Cardiac septum (tissue), 1 donor: ENCODE data around the gene FAM163A. TPM values are rescaled to one million over a fixed set of nuclear protein-coding genes. Genes with fewer than 3 reads are reported as not detected.

Experiments
- DNase-seq: peaks from one replicate; pipeline ENCODE4 v3.0.0-alpha.2; 2020; ENCODE audit warnings: low spot score
- intact Hi-C: fragments of 100-400 bp; cut with DNase I; formaldehyde crosslinking; loops from one replicate; pipeline ENCODE4 v1.14.0; 2022
- total RNA-seq: library from RNA; stranded (reverse); fragmentation: NEBNext Ultra II Directional; extraction: Animal tissue kit (Norgen Biotek cat#: 25700); gene quantifications from one replicate; pipeline ENCODE4 v1.2.1, GENCODE V29; 2021
- donor health status: DM: no; HTN: no; CAD: no.

Gene FAM163A
- total RNA-seq, 1 donor from 2014 or later, result 0.16 TPM

- no peak for DNase-seq
Observed at GRCh38 chr1:179810367-179810715, 67.2 kb downstream of the FAM163A start.

GRCh38 chr1:179812501-179813292 is 69.6 kb downstream of the FAM163A start:
- intact Hi-C loops, result no loop called here

More at GRCh38 chr1:179810367-179810715, 67.2 kb downstream of the FAM163A start:
- intact Hi-C loops, result loop anchor here (1.0 kb wide), 1 partner anchor 104 kb away; no protein-coding TSS in a partner anchor

DNA sequence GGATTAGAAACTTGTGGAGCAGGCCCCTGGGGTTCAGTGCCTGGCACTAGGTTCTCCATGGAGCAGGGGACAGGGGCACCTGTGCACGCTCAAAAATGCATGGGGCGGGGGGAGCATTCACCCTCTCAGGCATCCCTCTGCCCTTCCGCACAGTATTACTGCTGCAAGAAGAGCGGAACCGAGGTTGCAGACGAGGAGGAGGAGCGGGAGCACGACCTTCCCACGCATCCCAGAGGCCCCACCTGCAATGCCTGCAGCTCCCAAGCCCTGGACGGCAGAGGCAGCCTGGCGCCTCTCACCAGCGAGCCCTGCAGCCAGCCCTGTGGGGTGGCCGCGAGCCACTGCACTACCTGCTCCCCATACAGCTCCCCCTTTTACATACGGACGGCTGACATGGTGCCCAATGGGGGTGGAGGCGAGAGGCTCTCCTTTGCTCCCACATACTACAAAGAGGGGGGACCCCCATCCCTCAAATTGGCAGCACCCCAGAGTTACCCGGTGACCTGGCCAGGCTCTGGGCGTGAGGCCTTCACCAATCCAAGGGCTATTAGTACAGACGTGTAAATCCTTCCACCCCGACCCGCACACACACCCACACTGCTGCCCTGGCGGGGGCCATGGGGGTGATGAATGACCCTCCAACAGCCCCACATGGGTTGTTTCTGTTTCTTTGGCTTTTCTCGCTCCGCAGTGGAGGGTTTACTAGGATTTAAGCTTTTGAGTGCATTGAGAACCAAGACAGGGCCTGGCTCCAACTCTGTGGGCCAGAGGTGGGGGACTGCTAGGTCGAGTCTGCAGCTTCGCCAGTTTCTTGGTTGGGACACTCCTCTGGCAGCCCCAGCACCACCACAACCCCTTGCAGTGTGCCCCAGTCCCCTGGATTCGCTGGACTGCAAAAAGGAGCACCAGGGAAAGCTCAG is 70.8 kb downstream of the FAM163A start:
- no peak for DNase-seq
- intact Hi-C loops, result no loop called here

More at GRCh38 chr1:179812501-179813292, 69.6 kb downstream of the FAM163A start:
- no peak for DNase-seq

- no peak for DNase-seq
- intact Hi-C loops, result no loop called here
Observed at GRCh38 chr1:179814546-179814838, 71.4 kb downstream of the FAM163A start.

DNA sequence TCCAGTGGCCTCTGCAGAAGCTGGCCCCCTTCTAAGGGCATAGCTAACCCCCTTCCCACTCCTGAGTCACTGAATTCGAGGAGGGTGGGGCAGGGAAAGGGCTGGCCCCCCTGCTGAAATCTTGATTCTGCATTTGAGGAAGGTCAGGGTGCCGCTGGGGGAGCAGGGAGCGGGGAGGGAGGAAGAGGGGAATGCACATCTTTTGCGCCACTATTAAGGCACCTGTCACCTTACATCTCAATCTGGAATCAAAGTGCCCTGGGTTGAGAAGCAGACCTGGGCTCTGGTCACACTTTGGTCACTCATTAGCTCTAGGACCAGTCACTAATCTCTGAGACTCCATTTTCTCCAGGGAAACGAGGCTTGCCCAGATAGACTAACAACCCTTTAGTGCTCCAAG is 72.5 kb downstream of the FAM163A start:
- DNase-seq, result no peak
- intact Hi-C loops, result loop anchor here (5.0 kb wide), 1 partner anchor 137 kb away; the partner anchor contains the start of gene CEP350

- no peak for DNase-seq
- intact Hi-C loops, result loop anchor here (5.0 kb wide), 1 partner anchor 136 kb away; the partner anchor contains the start of gene CEP350
Observed at GRCh38 chr1:179816196-179816960, 73.3 kb downstream of the FAM163A start.

DNA sequence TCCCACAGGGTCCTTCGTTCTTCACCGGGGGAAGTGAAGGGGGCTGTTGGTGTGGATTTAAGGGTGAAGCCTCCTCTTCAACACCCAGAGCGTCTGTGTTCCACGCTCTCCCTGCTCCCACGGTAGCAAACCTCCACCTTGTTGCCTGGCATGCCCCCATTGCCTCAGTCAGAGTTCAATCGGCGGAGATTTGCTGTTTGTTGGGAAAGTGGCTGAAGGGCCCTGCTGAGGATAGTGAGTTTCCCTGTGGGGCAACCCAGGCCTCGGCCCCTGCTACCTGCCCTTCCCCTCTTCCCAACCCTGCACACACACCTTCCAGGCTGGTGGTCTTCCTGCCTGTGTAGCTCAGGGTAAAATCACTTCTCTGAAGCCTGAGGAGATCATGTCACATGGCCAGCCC is 74.0 kb downstream of the FAM163A start:
- intact Hi-C loops, result loop anchor here (5.0 kb wide), 1 partner anchor 135 kb away; the partner anchor contains the start of gene CEP350

GRCh38 chr1:179817789-179818188 is 74.7 kb downstream of the FAM163A start:
- intact Hi-C loops, result loop anchor here (5.0 kb wide), 1 partner anchor 135 kb away; the partner anchor contains the start of gene CEP350
- DNase-seq, result no peak

More for the DNA sequence above, 74.0 kb downstream of the FAM163A start:
- no peak for DNase-seq

DNA sequence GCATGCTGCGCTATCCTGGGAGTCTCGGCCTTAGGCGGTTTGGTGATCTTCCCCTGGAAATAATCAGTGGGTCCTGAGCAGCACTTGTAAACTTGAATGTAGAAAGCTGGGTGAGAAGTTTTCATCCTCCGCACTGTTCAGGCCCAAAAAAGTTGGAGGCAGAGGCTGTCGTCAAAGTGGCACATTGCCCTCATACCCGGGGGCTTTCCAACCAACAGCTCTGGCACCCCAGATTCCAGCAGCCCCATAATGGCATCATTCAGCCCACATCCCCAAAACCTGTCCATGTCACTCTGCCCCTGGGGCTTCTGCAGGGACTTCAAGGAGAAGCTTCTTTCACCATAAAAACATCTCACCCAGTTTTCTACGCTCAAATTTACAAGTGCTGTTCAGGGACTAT is 75.2 kb downstream of the FAM163A start:
- no peak for DNase-seq
- intact Hi-C loops, result loop anchor here (5.0 kb wide), 1 partner anchor 134 kb away; the partner anchor contains the start of gene CEP350

DNA sequence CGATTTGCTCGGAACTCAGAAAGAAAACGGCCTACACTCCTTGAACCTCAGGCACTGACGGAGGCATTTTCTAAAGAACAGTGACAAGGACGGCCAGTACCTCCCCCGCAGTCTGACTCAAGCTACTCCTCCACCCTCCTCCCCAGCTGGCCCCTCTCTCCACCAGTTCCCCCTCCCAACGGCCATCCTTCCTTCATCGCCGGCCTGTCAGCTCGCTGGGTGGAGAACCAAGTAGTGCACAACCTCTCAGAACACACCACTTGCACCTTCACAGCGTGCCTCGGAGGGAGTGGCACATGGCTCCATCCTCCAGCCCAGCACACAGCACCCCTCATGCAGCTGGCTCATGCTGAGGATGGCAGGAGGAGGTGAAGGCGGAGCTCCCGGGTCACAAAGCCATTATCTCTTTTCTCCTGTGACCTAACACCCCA is 75.7 kb downstream of the FAM163A start:
- no peak for DNase-seq
- intact Hi-C loops, result loop anchor here (5.0 kb wide), 1 partner anchor 134 kb away; the partner anchor contains the start of gene CEP350

DNA sequence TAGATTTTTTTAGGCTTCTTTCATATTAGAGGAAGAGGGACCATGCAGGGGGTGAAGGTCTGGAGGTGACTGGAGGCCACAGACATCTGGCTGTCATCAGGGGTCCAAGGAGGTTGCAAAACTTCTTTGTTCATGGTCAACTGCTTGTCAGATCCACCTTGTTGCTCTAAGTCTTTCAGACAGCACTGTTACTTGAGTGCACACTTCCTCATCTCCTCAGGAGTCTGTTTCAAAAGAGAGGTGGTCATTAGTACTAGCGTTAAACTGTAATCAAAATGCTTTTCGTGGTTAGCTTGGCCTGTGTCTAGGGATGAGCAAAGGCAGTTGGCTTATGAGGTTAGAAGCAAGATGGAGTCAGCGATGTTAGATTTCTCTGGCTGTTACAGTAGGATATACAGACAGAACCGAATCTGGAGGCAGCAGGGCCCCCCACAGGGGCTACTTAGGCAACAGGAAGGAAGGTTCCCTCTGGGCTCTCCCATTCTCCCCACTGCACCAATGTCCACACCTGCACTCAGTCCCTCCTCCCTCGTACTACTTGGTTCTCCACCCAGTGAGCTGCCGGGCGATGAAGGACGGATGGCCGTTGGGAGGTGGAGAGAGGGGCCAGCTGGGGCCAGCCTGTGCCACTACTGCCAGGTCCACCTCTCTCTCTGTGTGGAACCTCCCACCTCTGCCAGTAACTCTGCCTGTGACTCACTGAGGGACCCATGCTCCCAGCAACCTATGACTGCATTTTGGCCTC is 77.3 kb downstream of the FAM163A start:
- intact Hi-C loops, result no loop called here
- peak; percentile 56 for DNase-seq

- DNase-seq, result peak; percentile 59
- intact Hi-C loops, result no loop called here
Observed at GRCh38 chr1:179821524-179821923, 78.4 kb downstream of the FAM163A start.

GRCh38 chr1:179822065-179822464 is 79.0 kb downstream of the FAM163A start:
- DNase-seq, result no peak
- intact Hi-C loops, result no loop called here

DNA sequence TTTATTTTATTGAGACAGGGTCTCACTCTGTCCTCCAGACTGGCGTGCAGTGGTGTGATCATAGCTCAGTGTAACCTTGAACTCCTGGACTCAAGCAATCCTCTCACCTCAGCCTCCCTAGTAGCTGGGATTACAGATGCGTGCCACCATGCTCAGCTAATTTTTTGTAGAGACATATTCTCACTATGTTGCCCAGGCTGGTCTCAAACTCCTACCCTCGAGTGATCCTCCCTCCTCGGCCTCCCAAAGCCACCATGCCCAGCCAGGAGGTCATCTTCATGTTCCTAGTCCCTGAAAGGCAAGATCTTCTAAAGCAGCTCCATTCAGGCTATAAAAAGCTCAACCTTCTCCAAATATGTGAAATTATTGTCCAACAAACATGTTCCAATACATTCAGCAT is 80.6 kb downstream of the FAM163A start:
- intact Hi-C loops, result no loop called here
- no peak for DNase-seq

DNA sequence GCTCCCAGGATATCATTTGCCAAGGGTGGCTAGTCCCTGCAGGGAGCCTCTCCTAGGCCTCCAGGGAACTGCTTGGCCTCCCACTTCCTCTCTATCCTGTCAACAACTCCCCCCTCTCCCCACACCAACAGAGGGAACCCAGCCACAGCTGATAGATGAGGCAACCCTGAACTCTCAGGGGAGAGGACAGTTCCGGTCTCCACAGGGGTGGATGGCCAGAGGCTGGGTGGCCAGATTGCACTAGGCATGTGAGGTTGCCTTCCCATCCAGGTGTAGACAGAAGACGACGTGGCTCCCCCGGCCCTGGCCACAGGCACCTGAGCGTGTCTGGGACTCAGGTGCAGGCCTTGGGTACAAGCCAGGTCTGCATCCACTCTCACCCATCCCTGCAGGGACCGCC is 81.2 kb downstream of the FAM163A start:
- no peak for DNase-seq
- intact Hi-C loops, result no loop called here

GRCh38 chr1:179825206-179825605 is 82.1 kb downstream of the FAM163A start:
- DNase-seq, result no peak
- intact Hi-C loops, result no loop called here

GRCh38 chr1:179825798-179826460 is 82.8 kb downstream of the FAM163A start:
- intact Hi-C loops, result no loop called here
- DNase-seq, result no peak

DNA sequence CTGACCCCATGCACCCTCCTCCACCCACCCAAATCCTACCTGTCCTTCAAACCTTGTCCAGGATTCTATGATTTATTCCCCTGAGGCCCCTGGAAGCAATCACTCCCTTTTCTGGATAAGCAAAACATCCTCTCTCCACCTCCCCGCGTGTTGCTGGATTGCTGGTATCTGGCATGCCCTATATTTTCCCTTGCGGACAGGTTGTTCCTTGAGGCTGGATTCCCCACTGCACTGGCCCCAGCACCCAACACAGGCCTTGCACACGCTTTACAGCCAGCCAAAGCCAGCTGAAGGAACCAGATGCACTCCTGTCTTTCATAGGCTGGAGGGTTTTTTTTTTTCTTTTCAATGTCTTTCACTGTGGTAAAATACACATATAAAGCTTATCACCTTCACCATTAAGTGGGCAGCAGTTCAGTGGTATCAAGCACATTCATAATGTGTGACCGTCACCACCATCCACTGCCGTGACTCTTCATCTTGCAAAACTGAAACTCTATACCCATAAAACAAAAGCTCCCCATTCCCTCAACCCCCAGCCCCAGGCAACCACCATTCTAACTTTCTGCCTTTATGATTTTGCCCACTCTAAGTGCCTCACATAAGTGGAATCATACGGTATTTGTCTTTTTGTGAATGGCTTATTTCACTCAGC is 83.7 kb downstream of the FAM163A start:
- DNase-seq, result no peak
- intact Hi-C loops, result no loop called here
